Astrocyte of the cerebellum (primary cell): ENCODE data around the gene PTGES3L.
A peak's percentile ranks its signal among the peaks of the same experiment; 100 is the strongest.
"Not testable (repeated sequence)": the region's sequence is repeated elsewhere in the genome, so short reads cannot be mapped to it uniquely, and the experiment has no call there.

Experiments
- DNase-seq: peaks from one replicate; pipeline ENCODE4 v3.0.0-alpha.2; 2011; ENCODE audit warnings: low read depth
- H3K4me3 ChIP-seq: 2 replicates; pipeline ENCODE4 v1.5.1; 2011; ENCODE audit warnings: mild to moderate bottlenecking, low read depth, low read length, moderate library complexity
- in situ Hi-C: cut with HindIII; loops from 2 replicates; pipeline ENCODE4 v1.10.0; 2017; ENCODE audit warnings: low sequenced_read_pairs
- TF ChIP-seq, protein P1 (sequence below): IDR thresholded peaks from 2 replicates; pipeline ENCODE4 v1.5.1; 2012; ENCODE audit warnings: low read length, low read depth, moderate library complexity, mild to moderate bottlenecking; ENCODE audit errors: missing control alignments

The PTGES3L gene

DNA sequence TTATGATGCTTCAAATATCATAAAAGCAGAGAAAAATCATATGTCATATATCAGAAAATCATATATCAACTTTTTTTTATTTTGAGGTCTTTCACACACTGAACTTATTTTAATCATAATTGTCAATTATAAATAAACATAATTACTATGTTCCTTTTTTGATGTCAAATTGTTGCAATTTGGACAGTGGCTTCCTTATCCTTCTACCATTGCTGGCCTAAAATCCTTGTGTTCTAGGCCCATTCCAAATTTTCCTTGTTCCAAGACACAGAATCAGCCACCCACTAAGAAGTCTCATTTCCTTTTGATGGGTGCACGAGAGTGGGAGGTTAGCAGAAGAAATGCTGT lies 50.4 kb downstream of the PTGES3L start:
- H3K4me3 ChIP-seq, result no peak overlapping the region
- DNase-seq, result no peak
- TF ChIP-seq, protein P1, sequence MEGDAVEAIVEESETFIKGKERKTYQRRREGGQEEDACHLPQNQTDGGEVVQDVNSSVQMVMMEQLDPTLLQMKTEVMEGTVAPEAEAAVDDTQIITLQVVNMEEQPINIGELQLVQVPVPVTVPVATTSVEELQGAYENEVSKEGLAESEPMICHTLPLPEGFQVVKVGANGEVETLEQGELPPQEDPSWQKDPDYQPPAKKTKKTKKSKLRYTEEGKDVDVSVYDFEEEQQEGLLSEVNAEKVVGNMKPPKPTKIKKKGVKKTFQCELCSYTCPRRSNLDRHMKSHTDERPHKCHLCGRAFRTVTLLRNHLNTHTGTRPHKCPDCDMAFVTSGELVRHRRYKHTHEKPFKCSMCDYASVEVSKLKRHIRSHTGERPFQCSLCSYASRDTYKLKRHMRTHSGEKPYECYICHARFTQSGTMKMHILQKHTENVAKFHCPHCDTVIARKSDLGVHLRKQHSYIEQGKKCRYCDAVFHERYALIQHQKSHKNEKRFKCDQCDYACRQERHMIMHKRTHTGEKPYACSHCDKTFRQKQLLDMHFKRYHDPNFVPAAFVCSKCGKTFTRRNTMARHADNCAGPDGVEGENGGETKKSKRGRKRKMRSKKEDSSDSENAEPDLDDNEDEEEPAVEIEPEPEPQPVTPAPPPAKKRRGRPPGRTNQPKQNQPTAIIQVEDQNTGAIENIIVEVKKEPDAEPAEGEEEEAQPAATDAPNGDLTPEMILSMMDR, result no peak
- in situ Hi-C loops, result no loop called here

- no peak overlapping the region for H3K4me3 ChIP-seq
- DNase-seq, result peak; percentile 59
- in situ Hi-C loops, result no loop called here
- TF ChIP-seq, protein P1, result peak; percentile 66
Measured at GRCh38 chr17:42928714-42929496, 51.0 kb downstream of the PTGES3L start.

DNA sequence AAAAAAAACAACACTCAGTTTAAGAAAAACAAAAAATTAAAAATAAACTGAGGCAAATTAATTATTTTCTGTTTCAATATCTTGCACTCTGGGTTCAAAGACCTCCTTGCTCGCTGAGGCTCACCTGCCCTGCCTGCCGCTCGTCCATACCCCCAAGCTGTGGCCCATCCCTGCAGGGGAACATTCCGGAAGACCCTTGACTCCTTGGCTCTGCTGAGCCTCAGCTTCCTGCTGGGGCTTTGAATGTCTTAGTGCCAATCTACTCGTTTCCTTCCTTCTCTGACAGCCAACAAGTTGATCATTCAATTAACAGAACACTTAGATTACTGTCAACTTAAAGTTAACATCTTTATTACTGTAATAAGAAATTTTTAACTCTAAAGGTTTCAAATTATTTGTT lies 55.0 kb downstream of the PTGES3L start:
- H3K4me3 ChIP-seq, result no peak overlapping the region
- in situ Hi-C loops, result no loop called here
- DNase-seq, result no peak
- TF ChIP-seq, protein P1, result no peak

GRCh38 chr17:42923472-42923871 lies 56.4 kb downstream of the PTGES3L start:
- H3K4me3 ChIP-seq, DNase-seq, in situ Hi-C loops: not testable (repeated sequence)

DNA sequence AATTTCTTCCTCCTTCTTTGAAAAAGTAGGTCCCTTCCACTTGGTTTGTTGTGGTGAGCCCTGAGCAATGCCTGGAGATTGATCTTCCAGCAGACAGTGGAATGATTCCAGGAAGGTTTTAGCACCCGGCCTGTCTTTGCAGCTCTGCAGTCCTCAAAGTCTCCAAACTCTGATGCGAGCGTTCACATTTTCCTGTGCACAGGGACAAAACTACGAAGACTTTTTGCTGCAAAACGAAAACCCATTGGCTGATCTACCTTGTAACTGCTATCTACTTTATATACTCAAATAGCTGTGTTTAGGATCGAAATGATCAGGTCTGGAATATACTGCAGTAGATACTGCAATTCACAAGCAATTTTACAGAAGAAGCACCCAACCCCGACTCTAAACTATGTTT lies 57.6 kb downstream of the PTGES3L start:
- TF ChIP-seq, protein P1, result no peak
- in situ Hi-C loops, result no loop called here
- no peak overlapping the region for H3K4me3 ChIP-seq
- DNase-seq, result no peak

- DNase-seq, result no peak
- TF ChIP-seq, protein P1, result no peak
- in situ Hi-C loops, result no loop called here
- H3K4me3 ChIP-seq, result no peak overlapping the region
Measured at GRCh38 chr17:42920922-42921321, 59.0 kb downstream of the PTGES3L start.

- no peak for DNase-seq
- TF ChIP-seq, protein P1, result no peak
- H3K4me3 ChIP-seq, result no peak overlapping the region
- in situ Hi-C loops, result no loop called here
Measured at GRCh38 chr17:42920106-42920900, 59.6 kb downstream of the PTGES3L start.

DNA sequence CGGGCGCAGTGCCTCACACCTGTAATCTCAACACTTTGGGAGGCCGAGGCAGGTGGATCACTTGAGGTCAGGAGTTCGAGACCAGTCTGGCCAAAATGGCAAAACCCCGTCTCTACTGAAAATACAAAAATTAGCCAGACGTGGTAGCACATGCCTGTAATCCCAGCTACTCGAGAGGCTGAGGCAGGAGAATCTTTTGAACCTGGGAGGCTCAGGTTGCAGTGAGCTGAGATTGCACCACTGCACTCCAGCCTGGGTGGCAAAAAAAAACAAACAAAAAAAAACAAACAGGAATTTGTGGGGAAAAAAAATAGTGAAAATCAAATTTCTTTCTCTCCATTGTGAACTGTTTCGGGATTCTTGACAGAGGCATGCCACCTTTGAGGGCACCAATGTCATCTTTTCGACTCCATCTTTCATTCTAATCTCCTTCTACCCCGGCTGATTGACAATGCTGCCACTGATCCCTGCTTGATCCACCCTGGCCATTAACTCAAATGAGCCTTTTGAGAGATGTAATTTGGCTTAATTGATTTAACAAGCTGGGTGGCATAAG lies 60.3 kb downstream of the PTGES3L start:
- DNase-seq, in situ Hi-C loops, H3K4me3 ChIP-seq: not testable (repeated sequence)
